WTC11 (cell line): Measurements from ENCODE around the gene DRD2. TPM values are rescaled to one million over a fixed set of nuclear protein-coding genes. Genes with fewer than 3 reads are reported as not detected.

ENCODE experiments used
- ATAC-seq: fragments of 200-7000 bp; cut with Tn5 transposase; 2 replicates; pipeline ENCODE4 v1.10.0; 2021; ENCODE audit warnings: mild to moderate bottlenecking, moderate library complexity
- CTCF ChIA-PET: fragments of 300-600 bp; sonication (Branson Sonifier 250); formaldehyde crosslinking; loops from one replicate; lab custom pipeline; 2021; ENCODE audit warnings: antibody characterized with exemption; lab: Charles Lee
- POLR2A ChIA-PET: fragments of 350-600 bp; sonication (Branson Sonifier 250); formaldehyde crosslinking; loops from one replicate; lab custom pipeline; 2021; ENCODE audit warnings: antibody characterized with exemption; lab: Charles Lee
- DNase-seq: peaks from one replicate; pipeline ENCODE4 v3.0.0; 2021; ENCODE audit warnings: low spot score
- H3K27ac Mint-ChIP-seq: 2 replicates; pipeline ENCODE4 v1.8.0; 2021; ENCODE audit warnings: mixed read lengths
- H3K27me3 Mint-ChIP-seq: 2 replicates; pipeline ENCODE4 v1.8.0; 2021; ENCODE audit warnings: low read depth, mild to moderate bottlenecking, moderate library complexity, mixed read lengths
- H3K36me3 Mint-ChIP-seq: 2 replicates; pipeline ENCODE4 v1.8.0; 2021; ENCODE audit warnings: mixed read lengths
- H3K4me1 Mint-ChIP-seq: 2 replicates; pipeline ENCODE4 v1.8.0; 2022; ENCODE audit warnings: mixed read lengths
- H3K4me3 Mint-ChIP-seq: 2 replicates; pipeline ENCODE4 v1.8.0; 2021; ENCODE audit warnings: mild to moderate bottlenecking, moderate library complexity, mixed read lengths
- H3K9me3 Mint-ChIP-seq: 2 replicates; pipeline ENCODE4 v1.8.0; 2021; ENCODE audit warnings: mixed read lengths
- CREB1 ChIP-seq: sonication (generic); formaldehyde crosslinking; IDR thresholded peaks from 2 replicates; pipeline ENCODE4 v1.8.0; 2023; ENCODE audit warnings: mild to moderate bottlenecking, missing genetic modification reagents
- ELF4 ChIP-seq: sonication (generic); formaldehyde crosslinking; IDR thresholded peaks from 2 replicates; pipeline ENCODE4 v1.8.1; 2022; ENCODE audit warnings: low read depth, mild to moderate bottlenecking, moderate library complexity, missing genetic modification reagents
- ESRRA ChIP-seq: sonication (generic); formaldehyde crosslinking; IDR thresholded peaks from 2 replicates; pipeline ENCODE4 v1.8.1; 2022; ENCODE audit warnings: mild to moderate bottlenecking, missing genetic modification reagents, borderline replicate concordance
- IRF2 ChIP-seq: sonication (generic); formaldehyde crosslinking; IDR thresholded peaks from 2 replicates; pipeline ENCODE4 v1.8.0; 2022; ENCODE audit warnings: low read depth, missing genetic modification reagents, borderline replicate concordance
- NR2C2 ChIP-seq: sonication (generic); formaldehyde crosslinking; IDR thresholded peaks from 2 replicates; pipeline ENCODE4 v1.8.0; 2022; ENCODE audit warnings: mild to moderate bottlenecking, missing genetic modification reagents
- RORB ChIP-seq: fragments of 250-450 bp; sonication (Bioruptor Pico); IDR thresholded peaks from 2 replicates; pipeline ENCODE4 v1.9.0; 2021; ENCODE audit warnings: mild to moderate bottlenecking
- SP1 ChIP-seq: sonication (generic); formaldehyde crosslinking; conservative IDR thresholded peaks from 2 replicates; pipeline ENCODE4 v1.8.1; 2022; ENCODE audit warnings: missing genetic modification reagents
- TCF7 ChIP-seq: sonication (generic); formaldehyde crosslinking; IDR thresholded peaks from 2 replicates; pipeline ENCODE4 v1.8.0; 2022; ENCODE audit warnings: mild to moderate bottlenecking, low read depth, missing genetic modification reagents, moderate library complexity
- ZNF219 ChIP-seq: sonication (generic); formaldehyde crosslinking; IDR thresholded peaks from 2 replicates; pipeline ENCODE4 v1.8.0; 2023; ENCODE audit warnings: missing genetic modification reagents, mild to moderate bottlenecking, borderline replicate concordance
- total RNA-seq: library from RNA; stranded (reverse); gene quantifications from 3 replicates; pipeline ENCODE4 v1.2.3, GENCODE V29; 2021
- TF ChIP-seq, protein P1 (sequence below): fragments of 250-450 bp; sonication (Bioruptor Pico); IDR thresholded peaks from 2 replicates; pipeline ENCODE4 v2.1.2; 2022; ENCODE audit warnings: mild to moderate bottlenecking, moderate library complexity
- TF ChIP-seq, protein P2 (sequence below): sonication (generic); formaldehyde crosslinking; IDR thresholded peaks from 2 replicates; pipeline ENCODE4 v1.8.1; 2022; ENCODE audit warnings: mild to moderate bottlenecking, moderate library complexity, missing genetic modification reagents
- TF ChIP-seq, protein P3 (sequence below): fragments of 250-450 bp; sonication (Bioruptor Pico); IDR thresholded peaks from 2 replicates; pipeline ENCODE4 v1.9.0; 2021; ENCODE audit warnings: mild to moderate bottlenecking
- TF ChIP-seq, protein P4 (sequence below): fragments of 250-450 bp; sonication (Bioruptor Pico); conservative IDR thresholded peaks from 2 replicates; pipeline ENCODE4 v1.9.0; 2021; ENCODE audit warnings: mild to moderate bottlenecking
- TF ChIP-seq, protein P5 (sequence below): sonication (generic); formaldehyde crosslinking; IDR thresholded peaks from 2 replicates; pipeline ENCODE4 v1.8.1; 2023; ENCODE audit warnings: mild to moderate bottlenecking, missing genetic modification reagents
- TF ChIP-seq, protein P6 (sequence below): sonication (generic); formaldehyde crosslinking; IDR thresholded peaks from 2 replicates; pipeline ENCODE4 v1.8.0; 2023; ENCODE audit warnings: missing genetic modification reagents
- TF ChIP-seq, protein P7 (sequence below): sonication (generic); formaldehyde crosslinking; IDR thresholded peaks from 2 replicates; pipeline ENCODE4 v1.8.1; 2023; ENCODE audit warnings: mild to moderate bottlenecking, missing genetic modification reagents, borderline replicate concordance

Gene DRD2
- total RNA-seq, 1 experiment from 2014 or later, result 0.20 TPM

DNA sequence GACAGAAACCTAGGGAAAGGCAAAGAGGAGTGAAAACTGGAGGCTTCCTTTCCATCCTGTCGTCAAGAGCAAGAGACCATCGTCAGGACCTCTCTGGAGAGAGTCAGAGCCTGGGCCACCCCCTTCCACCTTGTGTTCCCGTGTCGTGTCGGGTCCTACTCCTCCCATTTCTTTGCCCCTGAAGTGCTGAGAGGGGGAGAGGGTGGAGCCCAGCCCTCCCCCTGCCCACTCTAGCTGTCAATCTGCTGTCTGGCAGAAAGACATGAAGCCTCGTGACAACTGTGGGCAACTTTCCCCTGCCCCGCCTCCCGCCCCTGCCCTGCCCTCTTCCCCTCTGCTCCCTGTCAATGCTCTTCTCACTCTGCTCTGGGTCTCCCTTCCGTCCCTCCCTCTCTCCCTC is 67.0 kb downstream of the DRD2 start:
- H3K36me3 Mint-ChIP-seq, result no peaks in the 10 kb centered on the region
- no peak overlapping the region for H3K27ac Mint-ChIP-seq
- ChIA-PET POLR2A (no interaction called here), CTCF (no interaction called here)
- H3K4me3 Mint-ChIP-seq, result no peak overlapping the region
- ATAC-seq, result no peak
- H3K9me3 Mint-ChIP-seq, result no peaks in the 10 kb centered on the region
- H3K27me3 Mint-ChIP-seq, result no peaks in the 10 kb centered on the region
- no peak for TF ChIP-seq ELF4
- TF ChIP-seq TCF7 (CRISPR knock-in tag), result no peak
- no peak for TF ChIP-seq RORB (CRISPR knock-in tag)
- TF ChIP-seq, protein P1, sequence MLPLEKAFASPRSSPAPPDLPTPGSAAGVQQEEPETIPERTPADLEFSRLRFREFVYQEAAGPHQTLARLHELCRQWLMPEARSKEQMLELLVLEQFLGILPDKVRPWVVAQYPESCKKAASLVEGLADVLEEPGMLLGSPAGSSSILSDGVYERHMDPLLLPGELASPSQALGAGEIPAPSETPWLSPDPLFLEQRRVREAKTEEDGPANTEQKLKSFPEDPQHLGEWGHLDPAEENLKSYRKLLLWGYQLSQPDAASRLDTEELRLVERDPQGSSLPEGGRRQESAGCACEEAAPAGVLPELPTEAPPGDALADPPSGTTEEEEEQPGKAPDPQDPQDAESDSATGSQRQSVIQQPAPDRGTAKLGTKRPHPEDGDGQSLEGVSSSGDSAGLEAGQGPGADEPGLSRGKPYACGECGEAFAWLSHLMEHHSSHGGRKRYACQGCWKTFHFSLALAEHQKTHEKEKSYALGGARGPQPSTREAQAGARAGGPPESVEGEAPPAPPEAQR, result no peak
- TF ChIP-seq, protein P2, sequence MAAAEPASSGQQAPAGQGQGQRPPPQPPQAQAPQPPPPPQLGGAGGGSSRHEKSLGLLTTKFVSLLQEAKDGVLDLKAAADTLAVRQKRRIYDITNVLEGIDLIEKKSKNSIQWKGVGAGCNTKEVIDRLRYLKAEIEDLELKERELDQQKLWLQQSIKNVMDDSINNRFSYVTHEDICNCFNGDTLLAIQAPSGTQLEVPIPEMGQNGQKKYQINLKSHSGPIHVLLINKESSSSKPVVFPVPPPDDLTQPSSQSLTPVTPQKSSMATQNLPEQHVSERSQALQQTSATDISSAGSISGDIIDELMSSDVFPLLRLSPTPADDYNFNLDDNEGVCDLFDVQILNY (CRISPR knock-in tag), result no peak
- TF ChIP-seq IRF2, result no peak
- no peak for TF ChIP-seq ESRRA (CRISPR knock-in tag)
- no peak for TF ChIP-seq SP1 (CRISPR knock-in tag)
- TF ChIP-seq, protein P3, sequence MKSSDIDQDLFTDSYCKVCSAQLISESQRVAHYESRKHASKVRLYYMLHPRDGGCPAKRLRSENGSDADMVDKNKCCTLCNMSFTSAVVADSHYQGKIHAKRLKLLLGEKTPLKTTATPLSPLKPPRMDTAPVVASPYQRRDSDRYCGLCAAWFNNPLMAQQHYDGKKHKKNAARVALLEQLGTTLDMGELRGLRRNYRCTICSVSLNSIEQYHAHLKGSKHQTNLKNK (CRISPR knock-in tag), result no peak
- TF ChIP-seq, protein P4, sequence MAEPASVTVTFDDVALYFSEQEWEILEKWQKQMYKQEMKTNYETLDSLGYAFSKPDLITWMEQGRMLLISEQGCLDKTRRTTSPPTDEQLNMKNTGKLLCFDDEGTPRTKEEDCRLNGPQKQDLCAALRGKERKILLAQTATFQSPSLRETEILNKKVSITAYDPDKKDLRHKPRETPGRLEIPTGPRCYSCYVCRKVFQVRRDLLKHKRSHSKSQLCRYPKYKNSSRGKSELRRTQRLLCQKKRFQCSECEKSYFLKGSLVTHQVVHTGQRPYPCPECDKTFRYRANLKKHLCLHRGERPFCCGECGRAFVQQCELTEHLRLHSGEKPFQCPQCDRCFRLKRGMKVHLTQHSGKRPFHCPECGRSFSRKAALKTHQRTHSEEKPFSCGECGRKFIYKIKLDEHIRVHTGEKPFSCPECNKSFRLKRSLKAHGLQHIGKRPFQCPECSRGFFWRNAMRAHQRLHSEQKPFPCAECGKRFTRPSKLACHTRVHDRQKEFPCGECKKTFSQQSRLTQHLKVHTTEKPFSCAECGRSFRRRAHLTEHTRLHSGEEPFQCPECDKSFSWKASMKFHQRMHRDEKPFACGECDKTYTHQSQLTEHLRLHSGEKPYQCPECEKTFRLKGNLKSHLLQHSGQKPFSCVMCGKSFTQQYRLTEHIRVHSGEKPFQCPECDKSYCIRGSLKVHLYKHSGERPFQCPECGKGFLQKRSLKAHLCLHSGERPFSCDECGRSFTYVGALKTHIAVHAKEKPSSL (CRISPR knock-in tag), result no peak
- TF ChIP-seq ZNF219, result no peak
- TF ChIP-seq CREB1 (CRISPR knock-in tag), result no peak
- TF ChIP-seq, protein P5, sequence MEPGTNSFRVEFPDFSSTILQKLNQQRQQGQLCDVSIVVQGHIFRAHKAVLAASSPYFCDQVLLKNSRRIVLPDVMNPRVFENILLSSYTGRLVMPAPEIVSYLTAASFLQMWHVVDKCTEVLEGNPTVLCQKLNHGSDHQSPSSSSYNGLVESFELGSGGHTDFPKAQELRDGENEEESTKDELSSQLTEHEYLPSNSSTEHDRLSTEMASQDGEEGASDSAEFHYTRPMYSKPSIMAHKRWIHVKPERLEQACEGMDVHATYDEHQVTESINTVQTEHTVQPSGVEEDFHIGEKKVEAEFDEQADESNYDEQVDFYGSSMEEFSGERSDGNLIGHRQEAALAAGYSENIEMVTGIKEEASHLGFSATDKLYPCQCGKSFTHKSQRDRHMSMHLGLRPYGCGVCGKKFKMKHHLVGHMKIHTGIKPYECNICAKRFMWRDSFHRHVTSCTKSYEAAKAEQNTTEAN (CRISPR knock-in tag), result no peak
- TF ChIP-seq, protein P6, sequence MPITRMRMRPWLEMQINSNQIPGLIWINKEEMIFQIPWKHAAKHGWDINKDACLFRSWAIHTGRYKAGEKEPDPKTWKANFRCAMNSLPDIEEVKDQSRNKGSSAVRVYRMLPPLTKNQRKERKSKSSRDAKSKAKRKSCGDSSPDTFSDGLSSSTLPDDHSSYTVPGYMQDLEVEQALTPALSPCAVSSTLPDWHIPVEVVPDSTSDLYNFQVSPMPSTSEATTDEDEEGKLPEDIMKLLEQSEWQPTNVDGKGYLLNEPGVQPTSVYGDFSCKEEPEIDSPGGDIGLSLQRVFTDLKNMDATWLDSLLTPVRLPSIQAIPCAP (CRISPR knock-in tag), result no peak
- TF ChIP-seq NR2C2 (CRISPR knock-in tag), result no peak
- TF ChIP-seq, protein P7, sequence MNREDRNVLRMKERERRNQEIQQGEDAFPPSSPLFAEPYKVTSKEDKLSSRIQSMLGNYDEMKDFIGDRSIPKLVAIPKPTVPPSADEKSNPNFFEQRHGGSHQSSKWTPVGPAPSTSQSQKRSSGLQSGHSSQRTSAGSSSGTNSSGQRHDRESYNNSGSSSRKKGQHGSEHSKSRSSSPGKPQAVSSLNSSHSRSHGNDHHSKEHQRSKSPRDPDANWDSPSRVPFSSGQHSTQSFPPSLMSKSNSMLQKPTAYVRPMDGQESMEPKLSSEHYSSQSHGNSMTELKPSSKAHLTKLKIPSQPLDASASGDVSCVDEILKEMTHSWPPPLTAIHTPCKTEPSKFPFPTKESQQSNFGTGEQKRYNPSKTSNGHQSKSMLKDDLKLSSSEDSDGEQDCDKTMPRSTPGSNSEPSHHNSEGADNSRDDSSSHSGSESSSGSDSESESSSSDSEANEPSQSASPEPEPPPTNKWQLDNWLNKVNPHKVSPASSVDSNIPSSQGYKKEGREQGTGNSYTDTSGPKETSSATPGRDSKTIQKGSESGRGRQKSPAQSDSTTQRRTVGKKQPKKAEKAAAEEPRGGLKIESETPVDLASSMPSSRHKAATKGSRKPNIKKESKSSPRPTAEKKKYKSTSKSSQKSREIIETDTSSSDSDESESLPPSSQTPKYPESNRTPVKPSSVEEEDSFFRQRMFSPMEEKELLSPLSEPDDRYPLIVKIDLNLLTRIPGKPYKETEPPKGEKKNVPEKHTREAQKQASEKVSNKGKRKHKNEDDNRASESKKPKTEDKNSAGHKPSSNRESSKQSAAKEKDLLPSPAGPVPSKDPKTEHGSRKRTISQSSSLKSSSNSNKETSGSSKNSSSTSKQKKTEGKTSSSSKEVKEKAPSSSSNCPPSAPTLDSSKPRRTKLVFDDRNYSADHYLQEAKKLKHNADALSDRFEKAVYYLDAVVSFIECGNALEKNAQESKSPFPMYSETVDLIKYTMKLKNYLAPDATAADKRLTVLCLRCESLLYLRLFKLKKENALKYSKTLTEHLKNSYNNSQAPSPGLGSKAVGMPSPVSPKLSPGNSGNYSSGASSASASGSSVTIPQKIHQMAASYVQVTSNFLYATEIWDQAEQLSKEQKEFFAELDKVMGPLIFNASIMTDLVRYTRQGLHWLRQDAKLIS (CRISPR knock-in tag), result no peak
- DNase-seq, result no peak
- H3K4me1 Mint-ChIP-seq, result peaks cover 4% of the 10 kb centered on the region
